NT2/D1 (cell line): Measurements from ENCODE around the gene ITPR2.

Experiments
- SUZ12 ChIP-seq: IDR thresholded peaks from 2 replicates; pipeline ENCODE4 v1.6.1; 2011; ENCODE audit not compliant: insufficient read length, insufficient read depth; ENCODE audit errors: extremely low read depth
- YY1 ChIP-seq: IDR thresholded peaks from 2 replicates; pipeline ENCODE4 v1.6.1; 2011; ENCODE audit not compliant: insufficient read length, insufficient read depth
- ZNF274 ChIP-seq: IDR thresholded peaks from 2 replicates; pipeline ENCODE4 v1.6.1; 2011; ENCODE audit warnings: mild to moderate bottlenecking, low read depth, low read length

- TF ChIP-seq ZNF274 (no peak), SUZ12 (no peak), YY1 (no peak)
Observed at GRCh38 chr12:26791301-26791791, 41.6 kb downstream of the ITPR2 start.
